ENCODE data around the gene P4HB.

P4HB gene

GRCh38 chr17:81805707-81806460, 54.5 kb downstream of the P4HB start:
- POLR2A ChIA-PET, result interaction anchor here (3.7 kb wide), 1 partner anchor 27 kb away, joined by 18 read pairs; the partner anchor contains the start of genes MCRIP1 and PPP1R27
- CTCF ChIA-PET, result no interaction called here
- DNase-seq (ENCODE audit: extremely low spot score), result no peak
- no peak for TF ChIP-seq L3MBTL2 (conservative IDR thresholded peaks at IDR 0.05)
- no peak for TF ChIP-seq PKNOX1 (IDR thresholded peaks at IDR 0.05)
- TF ChIP-seq HDGF (IDR thresholded peaks at IDR 0.05; ENCODE audit: borderline replicate concordance), result no peak
- no peak for TF ChIP-seq LEF1 (IDR thresholded peaks at IDR 0.05; ENCODE audit: borderline replicate concordance)
- no peak for TF ChIP-seq SP1 (IDR thresholded peaks at IDR 0.05)
- TF ChIP-seq ARNT (IDR thresholded peaks at IDR 0.05), result no peak
- no peak for TF ChIP-seq BHLHE40 (IDR thresholded peaks at IDR 0.05; ENCODE audit: borderline replicate concordance)
- no peak for TF ChIP-seq SUZ12 (IDR thresholded peaks at IDR 0.05)
- no peak for TF ChIP-seq FOXM1 (IDR thresholded peaks at IDR 0.05; ENCODE audit: borderline replicate concordance)
- TF ChIP-seq NFRKB (IDR thresholded peaks at IDR 0.05), result no peak

- CTCF ChIA-PET, result no interaction called here
- DNase-seq (ENCODE audit: extremely low spot score), result no peak
- TF ChIP-seq NFRKB (IDR thresholded peaks at IDR 0.05) (no peak), SP1 (IDR thresholded peaks at IDR 0.05) (no peak), PKNOX1 (IDR thresholded peaks at IDR 0.05) (no peak), ARNT (IDR thresholded peaks at IDR 0.05) (no peak), ELF4 (IDR thresholded peaks at IDR 0.05) (no peak), L3MBTL2 (conservative IDR thresholded peaks at IDR 0.05) (no peak), LEF1 (IDR thresholded peaks at IDR 0.05; ENCODE audit: borderline replicate concordance) (no peak), CTBP1 (IDR thresholded peaks at IDR 0.05; ENCODE audit: borderline replicate concordance) (no peak), BHLHE40 (IDR thresholded peaks at IDR 0.05; ENCODE audit: borderline replicate concordance) (no peak), FOXA1 (IDR thresholded peaks at IDR 0.05) (no peak), ZNF384 (IDR thresholded peaks at IDR 0.05) (no peak), HDGF (IDR thresholded peaks at IDR 0.05; ENCODE audit: borderline replicate concordance) (no peak), SUZ12 (IDR thresholded peaks at IDR 0.05) (no peak), FOXK2 (IDR thresholded peaks at IDR 0.05) (no peak), TARDBP (IDR thresholded peaks at IDR 0.05) (no peak), FOXM1 (IDR thresholded peaks at IDR 0.05; ENCODE audit: borderline replicate concordance) (no peak)
- POLR2A ChIA-PET, result no interaction called here
Observed at GRCh38 chr17:81804559-81805399, 55.6 kb downstream of the P4HB start.

DNA sequence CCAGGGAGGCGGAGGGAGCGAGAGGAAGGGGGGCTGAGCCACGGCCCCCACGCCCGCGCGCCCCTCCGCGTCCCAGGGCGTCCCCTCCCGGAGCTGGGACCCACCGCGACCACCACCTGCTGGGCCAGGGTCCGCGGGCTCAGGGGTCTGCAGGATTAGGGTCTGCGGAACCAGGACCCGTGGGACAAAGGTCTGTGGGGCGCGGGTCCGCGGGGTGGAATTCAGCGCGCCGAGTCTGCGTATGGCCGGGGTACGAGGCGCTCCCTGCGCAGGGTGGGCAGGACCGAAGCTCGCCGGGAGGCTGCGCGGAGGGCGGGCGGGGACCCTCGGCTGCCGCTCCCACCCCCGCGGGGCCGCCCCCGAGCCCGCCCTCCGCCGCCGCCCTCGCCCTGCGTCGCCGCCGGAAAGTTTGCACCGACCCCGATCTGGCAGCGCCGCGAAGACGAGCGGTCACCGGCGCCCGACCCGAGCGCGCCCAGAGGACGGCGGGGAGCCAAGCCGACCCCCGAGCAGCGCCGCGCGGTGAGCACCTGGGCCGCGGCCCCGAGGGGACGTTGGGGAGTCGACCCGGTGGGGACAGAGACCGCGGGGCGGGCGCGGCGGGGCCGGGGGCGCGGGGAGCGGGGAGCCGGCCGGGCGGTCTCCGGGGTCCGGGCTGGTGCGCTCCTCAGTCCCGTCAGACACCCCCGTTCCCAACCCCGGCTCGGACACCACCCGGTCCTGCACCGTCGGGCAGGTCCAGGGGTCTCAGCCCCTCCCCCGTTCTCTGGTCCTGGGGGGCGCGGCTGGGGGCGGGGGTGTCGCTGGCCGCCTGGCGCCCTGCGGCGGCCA, 56.4 kb downstream of the P4HB start, which contains the start of gene GCGR:
Gene GCGR (plus strand): TSS at position 423 of the 831 bp plus-strand sequence. CDS start 4,869 bp downstream, outside the sequence.
- TF ChIP-seq FOXM1 (IDR thresholded peaks at IDR 0.05; ENCODE audit: borderline replicate concordance) (no peak), HDGF (IDR thresholded peaks at IDR 0.05; ENCODE audit: borderline replicate concordance) (no peak), NFRKB (IDR thresholded peaks at IDR 0.05) (no peak), ZNF384 (IDR thresholded peaks at IDR 0.05) (no peak), SP1 (IDR thresholded peaks at IDR 0.05) (no peak), LEF1 (IDR thresholded peaks at IDR 0.05; ENCODE audit: borderline replicate concordance) (no peak), CTBP1 (IDR thresholded peaks at IDR 0.05; ENCODE audit: borderline replicate concordance) (no peak), PKNOX1 (IDR thresholded peaks at IDR 0.05) (no peak), FOXK2 (IDR thresholded peaks at IDR 0.05) (no peak), ELF4 (IDR thresholded peaks at IDR 0.05) (no peak)
- CTCF ChIA-PET, result no interaction called here
- POLR2A ChIA-PET, result no interaction called here
- no peak for DNase-seq (ENCODE audit: extremely low spot score)

- ChIA-PET CTCF (no interaction called here), POLR2A (no interaction called here)
- no peak for DNase-seq (ENCODE audit: extremely low spot score)
- TF ChIP-seq HDGF (IDR thresholded peaks at IDR 0.05; ENCODE audit: borderline replicate concordance), result no peak
- TF ChIP-seq TARDBP (IDR thresholded peaks at IDR 0.05), result no peak
- TF ChIP-seq FOXK2 (IDR thresholded peaks at IDR 0.05), result no peak
- no peak for TF ChIP-seq ELF4 (IDR thresholded peaks at IDR 0.05)
- TF ChIP-seq PKNOX1 (IDR thresholded peaks at IDR 0.05), result no peak
Observed at GRCh38 chr17:81802856-81803643, 57.3 kb downstream of the P4HB start.
